UCSD-AML1 (cell line): Measurements from ENCODE around the gene PLIN5.

Experiments
- DNase-seq: peaks from one replicate; lab custom pipeline; 2025; ENCODE audit not compliant: unreplicated experiment; lab: John Stamatoyannopoulos, UW

The PLIN5 gene

GRCh38 chr19:4568886-4569285 is 33.9 kb upstream of the PLIN5 start:
- peak; percentile 40 for DNase-seq

DNA sequence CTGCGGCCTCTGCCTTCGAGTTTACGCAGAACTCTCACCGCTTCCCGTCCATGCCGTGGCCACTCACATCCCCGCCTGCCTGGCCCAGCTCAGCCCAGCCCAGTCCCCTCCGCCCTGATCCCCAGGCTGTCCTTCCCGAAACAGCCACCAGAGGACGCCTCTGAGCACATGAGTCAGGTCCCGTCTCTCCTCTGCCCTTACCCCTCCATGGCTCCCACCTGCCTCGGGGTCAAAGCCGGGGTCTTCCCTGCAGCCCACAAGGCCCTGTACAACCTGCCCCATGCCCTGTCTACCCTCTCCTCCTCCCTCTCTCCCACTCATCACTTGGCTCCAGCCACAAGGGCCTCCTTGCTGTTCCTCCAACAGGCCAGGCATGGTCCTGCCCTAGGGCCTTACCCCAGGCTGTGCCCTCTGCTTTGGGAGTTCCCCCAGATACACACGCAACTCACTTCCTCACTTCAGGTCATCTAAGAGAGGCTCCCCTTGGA is 32.6 kb upstream of the PLIN5 start:
- peak; percentile 73 for DNase-seq

GRCh38 chr19:4566402-4567051 is 31.5 kb upstream of the PLIN5 start:
- DNase-seq: no peak

GRCh38 chr19:4563562-4563961 is 28.5 kb upstream of the PLIN5 start:
- DNase-seq: peak; percentile 20

- DNase-seq: peak; percentile 31
Observed at GRCh38 chr19:4562085-4562484, 27.1 kb upstream of the PLIN5 start.

- peak; percentile 58 for DNase-seq
Observed at GRCh38 chr19:4559569-4559968, 24.5 kb upstream of the PLIN5 start, which contains the start of gene SEMA6B. Gene SEMA6B (minus strand): TSS chr19:4559684. CDS start chr19:4558457, 1,227 bp downstream.

- DNase-seq: peak; percentile 33
Observed at GRCh38 chr19:4557971-4558941, 23.2 kb upstream of the PLIN5 start.

GRCh38 chr19:4557144-4557970 is 22.3 kb upstream of the PLIN5 start:
- DNase-seq: no peak

- DNase-seq: no peak
Observed at GRCh38 chr19:4556597-4557127, 21.6 kb upstream of the PLIN5 start.

- DNase-seq: no peak
Observed at GRCh38 chr19:4555657-4556561, 20.9 kb upstream of the PLIN5 start.

DNA sequence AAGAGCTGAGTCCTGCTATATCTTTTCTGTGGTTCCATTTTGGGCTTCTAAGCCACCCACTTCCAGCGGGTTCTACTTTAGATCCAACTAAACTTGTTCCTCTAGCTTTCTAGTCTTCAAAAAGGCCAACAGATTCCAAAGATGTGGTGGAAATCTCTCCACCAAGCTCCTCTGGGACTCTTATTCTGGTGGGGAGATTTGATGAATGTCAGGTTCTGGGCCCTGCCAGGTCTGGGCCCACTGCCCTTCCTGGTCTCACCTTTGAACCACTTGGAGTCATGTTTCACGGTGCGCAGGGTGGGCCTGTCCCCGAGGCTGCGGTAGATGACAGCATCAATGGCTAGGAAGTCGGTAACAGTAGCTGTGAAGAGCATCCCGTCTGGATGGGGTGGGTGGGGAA is 19.7 kb upstream of the PLIN5 start:
- no peak for DNase-seq

- DNase-seq: no peak
Observed at GRCh38 chr19:4553775-4554174, 18.8 kb upstream of the PLIN5 start.

GRCh38 chr19:4553092-4553695 is 18.2 kb upstream of the PLIN5 start:
- DNase-seq: no peak

DNA sequence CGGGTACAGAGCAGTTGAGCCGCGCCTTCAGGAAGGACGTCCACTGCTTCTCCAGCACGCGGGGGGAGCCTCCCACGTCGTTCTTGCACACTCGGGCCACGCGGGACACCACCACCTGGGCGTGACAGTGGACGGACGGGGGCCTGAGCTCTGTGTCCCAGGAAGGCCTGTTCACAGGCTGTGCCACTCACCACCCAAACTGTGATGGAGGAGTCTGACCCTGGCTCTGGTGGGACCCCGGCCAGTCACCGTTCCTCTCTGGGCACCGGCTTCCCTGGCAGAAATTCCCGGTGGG is 17.4 kb upstream of the PLIN5 start:
- no peak for DNase-seq

DNA sequence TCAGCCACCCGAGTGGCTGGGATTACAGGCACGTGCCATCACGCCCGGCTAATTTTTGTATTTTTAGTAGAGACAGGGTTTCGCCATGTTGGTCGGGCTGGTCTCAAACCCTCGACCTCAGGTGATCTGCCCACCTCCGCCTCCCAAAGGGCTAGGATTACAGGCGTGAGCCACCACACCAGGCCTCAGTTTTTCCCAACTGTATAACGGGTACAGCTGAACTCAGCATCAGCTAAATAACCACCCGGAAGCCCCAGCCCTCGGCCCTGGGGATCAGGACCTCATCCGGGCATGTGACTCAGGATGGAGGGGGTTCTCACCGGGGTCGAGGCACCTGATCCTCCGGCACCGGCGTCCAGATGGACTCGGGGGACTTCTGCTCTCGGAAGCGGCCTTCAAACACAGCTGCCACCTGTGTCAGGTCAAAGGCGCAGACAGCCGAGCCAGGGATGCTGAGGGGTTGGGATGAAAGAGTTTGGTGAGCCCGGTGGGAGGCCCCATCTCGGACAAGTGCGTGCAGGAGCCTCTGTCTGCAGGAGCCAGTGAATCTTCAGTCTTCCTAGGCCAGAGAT is 15.5 kb upstream of the PLIN5 start:
- DNase-seq: no peak

DNA sequence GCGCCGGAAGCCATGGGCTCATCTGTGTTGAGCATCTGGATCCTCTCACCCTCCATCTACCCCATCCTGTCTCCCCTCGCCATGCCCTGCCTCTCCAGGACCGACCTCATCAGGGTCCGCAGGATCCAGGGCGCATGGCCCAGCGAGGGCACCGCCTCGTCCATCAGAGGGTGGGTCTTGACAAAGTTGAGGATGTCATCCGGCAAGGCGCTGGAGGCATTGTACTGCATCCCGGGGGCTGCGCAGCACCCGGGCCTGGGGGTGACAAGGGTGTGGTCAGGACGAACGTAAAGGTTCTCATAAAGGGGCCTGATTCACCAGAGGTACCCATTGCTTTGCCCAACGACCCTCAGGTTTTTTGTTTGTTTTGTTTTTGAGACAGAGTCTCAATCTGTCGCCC is 15.0 kb upstream of the PLIN5 start:
- DNase-seq: no peak

DNA sequence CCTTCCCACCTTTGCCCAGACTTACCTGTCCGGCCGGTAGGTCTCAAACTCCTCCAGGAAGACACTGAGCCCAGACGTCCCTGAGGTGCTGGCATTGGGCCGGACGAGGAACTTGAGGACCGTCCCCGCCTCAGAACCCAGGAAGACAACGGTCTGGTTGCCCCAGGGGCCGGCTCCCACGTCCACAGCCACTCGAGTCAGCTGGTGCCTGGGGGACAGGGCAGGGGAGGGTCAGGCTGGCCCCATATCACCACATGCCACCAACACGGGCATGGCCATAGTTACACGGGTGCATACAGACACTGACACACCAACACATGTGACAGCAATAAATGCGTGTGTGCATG is 13.2 kb upstream of the PLIN5 start:
- no peak for DNase-seq

DNA sequence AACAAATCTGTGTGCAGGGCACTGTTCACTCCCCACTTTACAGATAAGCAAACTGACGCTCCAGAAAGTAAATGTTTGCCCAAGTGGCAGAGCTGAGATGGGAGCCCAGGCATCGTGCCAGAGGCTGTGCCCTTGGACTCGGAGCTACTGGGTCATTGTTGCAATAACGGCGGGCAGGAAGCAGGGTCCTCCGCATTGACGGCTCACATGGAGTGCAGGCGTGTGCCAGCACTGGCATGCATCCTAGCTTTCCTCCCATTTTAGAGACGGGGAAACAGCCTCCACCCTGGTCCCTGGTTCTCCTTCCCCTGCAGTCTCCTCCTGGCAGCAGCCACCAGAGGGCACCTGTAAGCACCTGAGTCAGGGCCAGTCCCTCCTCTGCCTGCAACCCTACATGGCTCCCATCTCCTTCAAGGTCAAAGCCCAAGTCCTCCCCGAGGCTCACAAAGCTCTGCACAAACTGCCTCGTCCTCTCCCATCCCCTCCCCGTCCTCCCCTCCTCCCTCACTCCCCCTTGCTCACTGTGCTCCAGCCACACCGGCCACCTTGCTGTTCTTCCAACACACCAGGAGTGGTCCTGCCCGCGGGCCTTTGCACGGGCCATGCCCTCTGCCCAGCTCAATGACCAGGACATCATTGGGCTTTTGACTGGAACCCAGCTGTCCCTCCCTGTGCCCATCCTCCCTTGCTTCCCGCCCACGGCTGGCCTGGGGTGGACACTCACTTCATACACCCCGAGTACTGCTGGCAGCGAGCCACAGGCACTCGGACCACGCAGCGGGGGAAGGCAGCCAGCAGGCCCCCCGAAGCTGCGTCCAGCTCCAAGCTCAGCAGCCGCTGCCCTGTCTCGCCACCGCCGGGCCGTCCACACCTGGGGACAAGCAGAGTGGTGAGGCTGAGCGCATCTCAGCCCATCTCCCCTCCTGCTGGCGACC is 12.5 kb upstream of the PLIN5 start:
- DNase-seq: no peak
